UCSD-AML1 (cell line): ENCODE results near the gene DYNAP.
A peak's percentile ranks its signal among the peaks of the same experiment; 100 is the strongest.

Experiments
- DNase-seq: peaks from one replicate; lab custom pipeline; 2025; ENCODE audit not compliant: unreplicated experiment; lab: John Stamatoyannopoulos, UW

The DYNAP gene

GRCh38 chr18:54590945-54591344, at the start of gene DYNAP:
Gene DYNAP (plus strand): TSS chr18:54591245. CDS start chr18:54591283, 38 bp downstream.
- DNase-seq = no peak

- no peak for DNase-seq
Observed at GRCh38 chr18:54551590-54551989, 39.5 kb upstream of the DYNAP start.

GRCh38 chr18:54555286-54555685, 35.8 kb upstream of the DYNAP start:
- DNase-seq = no peak

DNA sequence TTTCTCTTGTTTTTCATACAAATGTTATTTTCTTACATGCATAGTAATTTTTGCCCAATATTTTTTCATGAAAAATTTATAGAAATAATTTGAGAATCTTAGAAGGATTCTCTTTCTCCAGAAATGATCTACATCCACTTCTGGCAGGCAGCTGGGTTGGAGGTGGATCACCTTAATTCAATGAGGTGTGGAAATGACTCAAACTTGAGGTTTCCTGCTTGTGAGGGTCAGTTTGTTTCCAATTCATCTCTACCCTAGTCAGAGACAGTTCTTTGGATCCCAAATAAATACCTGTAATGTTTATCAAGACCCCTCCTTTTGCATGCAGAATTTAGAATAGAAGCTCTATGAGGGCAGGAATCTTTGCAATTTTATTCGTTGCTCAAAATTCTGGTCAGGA, 35.0 kb upstream of the DYNAP start:
- DNase-seq = no peak

- no peak for DNase-seq
Observed at GRCh38 chr18:54557958-54558357, 33.1 kb upstream of the DYNAP start.

DNA sequence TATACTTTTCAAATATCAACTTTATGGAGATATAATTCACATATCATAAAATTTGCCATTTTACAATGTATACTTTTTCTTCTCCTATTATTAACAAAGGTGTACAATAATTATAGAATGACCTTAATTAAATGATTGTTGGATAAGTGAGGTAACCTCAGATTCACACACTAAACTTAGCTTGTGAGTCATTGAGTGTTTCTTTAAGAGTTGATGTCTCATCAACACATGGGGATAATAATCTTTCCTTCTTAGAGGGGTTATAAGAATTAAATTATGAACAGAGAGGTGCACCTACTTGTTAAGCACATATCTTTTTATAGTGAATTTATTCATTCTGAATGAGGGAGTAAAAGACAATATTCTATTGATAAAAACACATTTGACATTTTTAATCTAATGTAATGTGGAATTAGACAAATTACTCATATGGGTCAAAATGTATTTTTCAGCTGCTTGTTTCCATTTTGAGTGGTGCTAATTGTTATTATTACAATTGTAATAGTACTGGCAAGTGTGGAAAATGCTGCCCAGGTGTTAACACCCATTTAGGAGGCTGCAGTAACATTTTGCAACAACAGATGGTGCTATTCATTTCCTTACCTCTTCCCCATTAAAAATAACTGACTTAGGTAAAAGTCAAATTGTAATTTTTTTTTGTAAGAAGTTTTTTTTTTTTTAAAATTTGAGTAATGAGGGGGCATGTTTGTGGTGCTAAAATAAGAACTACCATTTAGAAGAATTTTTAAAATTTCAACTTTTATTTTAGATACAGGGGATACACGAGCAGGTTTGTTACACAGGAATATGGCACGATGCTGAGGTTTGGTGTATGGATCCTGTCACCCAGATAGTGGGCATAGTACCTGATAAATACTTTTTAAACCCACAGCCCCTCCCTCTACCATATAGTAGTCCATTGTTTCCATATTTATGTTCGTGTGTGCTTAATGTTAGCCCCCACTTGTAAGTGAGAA, 32.1 kb upstream of the DYNAP start:
- no peak for DNase-seq

- DNase-seq = no peak
Observed at GRCh38 chr18:54561706-54562267, 29.3 kb upstream of the DYNAP start.

DNA sequence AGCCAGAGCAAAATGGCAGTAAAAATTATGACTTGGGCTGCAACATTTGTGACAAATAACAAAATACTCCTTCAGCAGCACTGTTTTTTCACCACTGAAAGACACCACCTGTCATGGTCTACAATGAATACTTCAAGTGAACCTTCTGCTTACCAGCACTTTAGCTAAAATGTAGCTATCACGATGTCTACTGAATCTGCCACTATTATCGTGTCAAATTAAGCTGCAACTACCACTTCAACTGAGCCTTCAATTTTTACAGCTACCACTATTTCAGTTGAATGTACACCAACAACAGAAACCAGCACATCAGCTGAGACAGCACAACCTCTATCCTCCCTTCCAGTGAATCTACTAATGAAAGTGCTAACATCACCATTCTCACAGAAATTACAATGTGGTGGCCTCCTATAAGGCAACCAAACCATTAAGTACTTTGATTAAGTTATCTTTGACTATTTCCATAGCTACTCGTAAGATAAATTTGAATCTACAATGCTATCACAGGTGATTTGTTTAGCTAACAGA, 10.8 kb upstream of the DYNAP start:
- no peak for DNase-seq

DNA sequence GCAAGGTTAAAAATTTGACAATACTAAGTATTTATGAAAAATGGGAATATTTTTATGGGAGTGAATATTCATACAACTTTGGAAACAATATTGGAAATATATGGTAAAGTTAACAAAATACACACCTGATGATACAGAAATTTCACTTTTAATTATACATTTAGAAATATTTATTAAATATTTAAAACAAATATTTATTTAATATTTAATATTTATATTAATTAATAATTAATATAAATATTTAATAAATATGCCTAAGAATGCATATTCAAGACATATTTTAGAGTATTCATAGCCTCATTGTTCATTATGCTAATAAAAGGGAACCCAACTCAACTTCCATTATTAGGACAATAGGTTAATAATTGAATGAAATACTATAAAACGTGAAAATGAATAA, 7.0 kb upstream of the DYNAP start:
- no peak for DNase-seq

DNA sequence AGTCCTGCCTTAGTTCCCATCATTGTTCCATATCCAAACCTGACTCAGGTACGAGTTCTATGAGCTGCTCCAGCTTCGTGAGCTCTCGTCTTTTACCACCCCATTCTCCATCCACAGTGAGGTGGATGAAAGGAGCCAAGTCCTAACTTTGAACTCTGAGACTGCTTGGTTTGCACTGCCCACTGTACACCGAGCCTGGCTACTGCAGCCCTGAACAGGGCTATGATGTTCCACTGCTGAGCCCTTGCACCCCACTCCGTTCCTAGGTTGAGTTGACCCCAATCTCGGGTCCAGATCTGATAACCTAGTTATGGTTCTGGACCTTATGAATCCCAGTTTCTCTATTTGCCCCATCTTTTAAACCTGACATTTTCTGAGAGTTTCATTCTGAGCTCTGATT, 5.3 kb upstream of the DYNAP start:
- no peak for DNase-seq

DNA sequence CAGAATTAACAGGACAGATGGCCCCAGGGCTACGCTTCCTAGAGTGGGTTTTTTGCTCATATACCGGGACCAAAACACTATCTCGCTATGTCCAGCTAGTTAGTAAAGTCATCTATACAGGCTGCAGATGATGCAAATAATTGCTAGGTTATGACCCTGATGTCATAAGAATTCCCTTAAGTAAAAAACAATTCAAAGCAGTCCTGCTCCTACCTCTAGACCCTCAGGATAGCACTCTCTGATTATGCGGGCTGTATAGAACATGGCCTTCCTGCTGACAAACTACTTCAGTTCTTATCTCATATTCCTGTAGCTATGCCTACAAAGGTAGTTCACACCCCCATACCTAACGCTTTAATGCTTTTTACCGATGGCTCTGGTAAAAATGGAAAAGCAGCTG, 13.2 kb downstream of the DYNAP start:
- no peak for DNase-seq

GRCh38 chr18:54606835-54607212, 15.8 kb downstream of the DYNAP start:
- no peak for DNase-seq

DNA sequence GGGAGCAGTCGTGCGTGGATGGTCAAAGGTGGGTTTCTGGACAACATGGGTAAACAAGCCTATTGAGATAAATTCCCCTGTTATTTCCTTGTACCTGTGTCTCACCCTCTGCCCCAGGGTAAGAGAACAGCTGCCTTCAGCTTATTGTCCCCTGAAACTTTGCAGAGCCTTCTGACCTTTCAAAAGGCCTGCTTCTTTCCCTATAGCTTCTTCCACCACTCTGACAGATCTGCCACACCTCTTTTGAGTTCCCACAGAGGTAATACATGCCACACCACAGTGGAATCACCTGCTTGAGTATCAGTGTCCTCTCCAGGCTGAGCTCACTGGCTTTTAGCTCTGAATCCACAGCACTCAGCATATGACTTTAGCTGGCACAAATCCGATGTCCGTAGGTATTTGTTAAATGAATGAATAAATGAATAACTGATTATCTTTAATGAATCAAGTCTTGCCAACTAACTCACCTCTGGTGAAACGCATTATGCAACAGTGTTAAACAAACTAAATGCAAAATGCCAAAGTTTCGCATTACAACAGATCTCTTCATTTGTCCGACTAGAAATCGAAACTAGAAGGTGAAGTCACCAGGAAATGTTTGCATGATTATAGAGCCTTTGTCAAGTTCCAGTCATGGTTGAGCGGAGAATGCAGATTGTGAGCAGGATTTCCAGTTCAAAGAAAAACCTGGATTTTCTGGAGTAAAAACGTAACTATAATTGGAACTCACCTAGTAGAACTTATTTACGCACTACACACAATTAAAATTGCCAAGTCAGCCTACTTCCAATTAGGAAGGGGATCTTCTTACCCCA, 16.4 kb downstream of the DYNAP start:
- DNase-seq = no peak

DNA sequence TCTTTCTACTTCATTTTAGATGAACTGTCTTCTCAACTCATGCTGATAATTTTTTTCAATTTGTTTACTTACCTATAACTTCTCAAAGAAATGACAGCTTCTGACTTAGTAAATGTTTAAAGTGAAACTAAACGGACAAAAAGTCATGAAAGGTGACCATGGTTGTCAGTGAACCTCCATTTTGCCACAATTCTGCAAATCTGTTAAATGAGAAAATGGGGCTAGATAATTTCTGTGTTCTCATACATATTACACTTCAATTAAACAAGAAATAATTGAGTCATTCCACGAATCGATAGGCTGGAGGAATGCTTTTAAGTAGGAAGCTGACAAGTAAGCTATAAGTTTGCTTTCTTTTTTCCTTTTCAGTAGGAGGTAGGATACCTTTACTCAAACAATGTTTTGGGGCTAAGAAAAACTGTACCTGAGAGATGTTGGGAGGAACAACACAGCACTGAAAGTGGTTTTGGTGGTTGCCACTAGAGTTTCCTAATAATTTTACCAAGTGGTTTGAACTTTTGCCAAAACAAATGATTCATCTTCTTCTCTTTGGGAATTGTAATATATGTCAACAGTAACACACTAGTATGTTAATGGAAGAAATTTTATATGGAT, 17.1 kb downstream of the DYNAP start:
- no peak for DNase-seq

DNA sequence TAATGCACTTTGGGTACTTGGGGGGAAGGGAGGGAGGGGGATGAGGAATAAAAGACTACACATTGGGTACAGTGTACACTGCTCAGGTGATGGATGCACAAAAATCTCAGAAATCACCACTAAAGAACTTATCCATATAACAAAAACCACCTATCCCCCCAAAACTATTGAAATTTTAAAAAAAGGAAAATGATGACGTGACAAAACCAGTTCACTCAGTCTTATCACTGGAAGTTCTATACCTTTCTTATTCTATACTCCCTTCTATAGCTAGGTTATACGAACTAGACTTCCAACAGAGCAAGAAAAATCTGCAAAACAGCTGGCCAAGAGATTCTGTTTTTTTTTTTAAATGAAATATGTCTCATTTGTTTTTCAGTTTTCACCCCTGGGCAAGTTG, 20.8 kb downstream of the DYNAP start:
- DNase-seq = no peak

DNA sequence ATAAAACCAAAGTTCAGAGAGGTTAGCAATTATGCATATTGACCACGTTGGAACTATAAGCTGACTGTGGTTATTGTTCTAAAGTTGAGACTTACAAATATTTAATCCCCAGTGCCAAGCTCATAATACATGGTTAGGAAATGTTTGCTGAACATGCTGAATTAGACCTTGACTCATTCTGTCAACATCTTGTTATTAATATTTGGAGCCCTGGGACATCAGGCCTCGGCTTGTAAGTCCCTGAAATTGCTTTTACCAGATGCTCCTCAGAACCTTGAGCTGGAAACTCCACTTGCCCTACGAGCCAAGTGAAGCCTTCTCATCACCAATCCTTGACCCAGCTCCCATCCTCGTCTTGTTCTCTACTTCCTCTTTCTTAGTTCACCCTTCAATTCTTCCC, 21.2 kb downstream of the DYNAP start:
- no peak for DNase-seq

DNA sequence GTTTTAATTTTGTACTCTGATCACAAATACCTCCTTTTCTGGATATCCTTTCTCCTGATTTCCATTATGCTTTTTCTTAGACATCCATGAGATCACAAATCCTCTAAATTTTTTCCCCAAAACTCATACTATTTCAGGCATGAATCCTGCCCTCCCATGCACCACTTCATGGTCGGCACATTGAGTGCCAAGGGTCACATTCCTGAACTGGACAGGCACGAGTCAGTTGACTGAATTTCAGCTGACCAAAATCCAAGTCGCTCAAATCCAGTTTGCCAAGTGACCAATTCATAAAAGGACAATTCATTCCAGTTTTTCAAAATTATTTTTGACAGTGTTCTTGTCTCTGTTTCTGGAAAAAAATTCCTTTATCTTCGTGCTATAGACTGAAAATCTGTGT, 22.1 kb downstream of the DYNAP start:
- DNase-seq = no peak

- DNase-seq = peak; percentile 22
Observed at GRCh38 chr18:54616220-54616848, 25.3 kb downstream of the DYNAP start.

- no peak for DNase-seq
Observed at GRCh38 chr18:54622084-54622483, 31.0 kb downstream of the DYNAP start.

DNA sequence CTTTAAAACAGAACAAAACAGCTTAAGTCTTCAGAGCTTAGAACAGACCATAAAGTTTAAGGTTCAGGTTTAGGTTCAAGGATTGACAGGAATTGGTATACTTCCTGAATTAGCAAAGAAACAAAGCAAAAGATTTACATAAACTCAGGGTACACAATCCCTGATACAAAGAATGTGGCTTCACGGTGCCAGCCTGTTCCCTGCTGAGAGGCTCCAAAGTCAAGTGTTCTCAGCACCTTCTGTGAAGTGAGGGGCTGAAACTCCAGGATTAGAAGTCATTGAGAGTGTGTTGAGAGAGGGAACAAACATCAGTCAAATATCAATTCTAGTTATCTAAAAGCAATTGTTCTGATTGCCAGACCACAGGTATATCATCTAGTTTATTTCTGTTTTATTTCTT, 35.7 kb downstream of the DYNAP start:
- DNase-seq = no peak

DNA sequence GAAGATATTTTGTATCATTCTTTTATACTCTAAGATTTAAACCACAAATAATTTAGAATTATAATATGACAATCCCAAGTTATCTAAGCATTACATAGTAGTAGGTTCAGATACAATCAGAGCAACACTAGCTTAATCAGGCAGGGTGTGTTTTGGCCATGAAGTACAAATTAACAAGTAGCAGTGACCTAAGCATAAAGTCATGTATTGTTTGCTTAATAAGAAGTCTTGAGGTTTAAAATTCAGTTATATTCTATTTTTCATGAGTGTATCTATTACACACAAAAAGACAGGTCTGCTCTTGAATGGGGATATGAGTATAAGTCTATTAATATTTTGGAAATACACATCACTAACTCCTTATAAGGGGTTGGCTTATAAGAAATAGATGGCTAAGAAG, 39.9 kb downstream of the DYNAP start:
- no peak for DNase-seq
